Esophagus muscularis mucosa (tissue), 4 donors: ENCODE results near the gene CLEC11A. TPM values are rescaled to one million over a fixed set of nuclear protein-coding genes. Genes with fewer than 3 reads are reported as not detected.
A peak's percentile ranks its signal among the peaks of the same experiment; 100 is the strongest.

Experiments used
- DNase-seq: peaks from one replicate; pipeline ENCODE4 v3.0.0-alpha.2; 2017; ENCODE audit errors: extremely low spot score
- H3K27ac ChIP-seq, 4 donors: fragments of 200-600 bp; sonication (generic); replicated peaks in 1 of 4; 1 replicate in 3 of 4; 2 replicates in 1 of 4; pipeline ENCODE4 v1.5.1; 2016 to 2019; ENCODE audit warnings: mild to moderate bottlenecking in 1 of 4
- H3K27me3 ChIP-seq, 4 donors: fragments of 200-600 bp; sonication (generic); one replicate each; pipeline versions ENCODE4 v1.5.1 to v1.6.0; 2016 to 2019
- H3K36me3 ChIP-seq, 4 donors: fragments of 200-600 bp; sonication (generic); one replicate each; pipeline ENCODE4 v1.5.1; 2016 to 2019
- H3K4me1 ChIP-seq, 4 donors: fragments of 200-600 bp; sonication (generic); one replicate each; pipeline ENCODE4 v1.5.1; 2016 to 2019
- H3K4me3 ChIP-seq, 4 donors: fragments of 200-600 bp; sonication (generic); 1 replicate in 2 of 4; 2 replicates in 2 of 4; pipeline ENCODE4 v1.5.1; 2016 to 2019; ENCODE audit warnings: mild to moderate bottlenecking in 4 of 4, moderate library complexity in 1 of 4
- H3K9me3 ChIP-seq, 4 donors: fragments of 200-600 bp; sonication (generic); 1 replicate in 3 of 4; 2 replicates in 1 of 4; pipeline ENCODE4 v1.5.1; 2016 to 2019
- EP300 ChIP-seq: sonication (generic); formaldehyde crosslinking; IDR thresholded peaks from one replicate; pipeline ENCODE4 v1.6.1; 2017; ENCODE audit warnings: antibody characterized with exemption
- POLR2A ChIP-seq: fragments of 450-650 bp; IDR thresholded peaks from one replicate; pipeline ENCODE4 v1.6.1; 2017; ENCODE audit warnings: antibody characterized with exemption, moderate library complexity, mild to moderate bottlenecking, low read depth
- POLR2AphosphoS5 ChIP-seq, 2 donors: sonication (generic); formaldehyde crosslinking; IDR thresholded peaks; one replicate each; pipeline ENCODE4 v1.6.1; 2017; ENCODE audit warnings: antibody characterized with exemption in 2 of 2
- WGBS: methylation state at CpG from one replicate; pipeline ENCODE4 v1.1.5; 2018; 5-methylcytosine and 5-hydroxymethylcytosine counted together
- intact Hi-C: fragments of 100-400 bp; cut with DNase I; formaldehyde crosslinking; loops from one replicate; pipeline ENCODE4 v1.15.1; 2023
- total RNA-seq, 4 donors: library from RNA; depleted of rRNA; stranded (reverse); fragments of >200 nt; gene quantifications; one replicate each; pipeline versions ENCODE4 v1.1.0 to v1.2.1, GENCODE V29; 2016
- TF ChIP-seq, protein P1 (sequence below), 3 experiments: fragments of 200-600 bp in 2 of 3; fragments of 450-650 bp in 1 of 3; sonication (generic) in 2 of 3; IDR thresholded peaks; one replicate each; pipeline ENCODE4 v1.5.1; 2017 to 2019; ENCODE audit warnings: antibody characterized with exemption in 3 of 3, mild to moderate bottlenecking in 2 of 3, moderate library complexity in 1 of 3

The CLEC11A gene
- total RNA-seq, 4 donors from 2014 or later, result 8.3 to 15.4 (median 11.1) TPM

DNA sequence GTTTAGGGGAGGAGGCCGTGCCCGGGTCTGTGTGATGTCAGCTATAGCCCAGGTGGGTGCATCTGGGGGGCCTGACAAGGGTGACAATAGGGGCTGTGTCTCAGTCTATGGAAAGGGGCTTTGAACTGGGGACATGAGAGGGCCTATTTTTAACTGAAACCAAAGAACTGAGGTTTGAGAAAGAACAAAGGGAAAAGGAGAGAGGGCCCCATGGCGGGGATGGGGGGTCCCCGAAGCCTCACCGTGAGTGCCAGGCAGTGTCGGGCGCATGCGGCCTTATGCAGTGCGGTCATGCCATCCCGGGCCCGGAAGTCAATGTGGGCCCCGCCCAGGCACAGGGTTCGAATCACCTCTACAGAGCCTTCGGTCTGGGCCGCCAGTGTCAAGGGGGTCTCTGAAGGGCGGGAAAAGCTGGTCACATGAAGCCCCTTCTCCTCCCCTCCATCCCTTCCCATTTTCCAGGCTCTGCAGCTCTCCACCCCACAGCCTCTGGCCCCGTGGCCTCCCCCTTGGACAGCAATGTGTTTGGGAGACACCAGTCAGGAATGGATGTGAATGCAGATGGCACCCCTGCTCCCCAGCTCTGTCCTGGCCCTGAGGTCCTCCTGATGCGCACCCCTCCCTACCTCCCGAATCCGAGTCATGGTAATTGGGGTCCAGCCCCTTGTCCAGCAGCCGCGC lies 9.5 kb upstream of the CLEC11A start:
- Histone ChIP-seq H3K27me3 (peaks cover 5 to 88% (median 16%) of the 10 kb centered on the region in 4 donors), H3K27ac (no peak overlapping the region), H3K4me3 (no peak overlapping the region), H3K36me3 (no peaks in the 10 kb centered on the region), H3K9me3 (no peaks in the 10 kb centered on the region), H3K4me1 (peaks cover 7 to 11% (median 10%) of the 10 kb centered on the region in 4 donors)
- 88% methylated on average over 22 of the region's 22 CpGs for WGBS
- TF ChIP-seq POLR2AphosphoS5 (IDR thresholded peaks at IDR 0.05) (no peak), EP300 (no peak), POLR2A (no peak)
- TF ChIP-seq, protein P1, sequence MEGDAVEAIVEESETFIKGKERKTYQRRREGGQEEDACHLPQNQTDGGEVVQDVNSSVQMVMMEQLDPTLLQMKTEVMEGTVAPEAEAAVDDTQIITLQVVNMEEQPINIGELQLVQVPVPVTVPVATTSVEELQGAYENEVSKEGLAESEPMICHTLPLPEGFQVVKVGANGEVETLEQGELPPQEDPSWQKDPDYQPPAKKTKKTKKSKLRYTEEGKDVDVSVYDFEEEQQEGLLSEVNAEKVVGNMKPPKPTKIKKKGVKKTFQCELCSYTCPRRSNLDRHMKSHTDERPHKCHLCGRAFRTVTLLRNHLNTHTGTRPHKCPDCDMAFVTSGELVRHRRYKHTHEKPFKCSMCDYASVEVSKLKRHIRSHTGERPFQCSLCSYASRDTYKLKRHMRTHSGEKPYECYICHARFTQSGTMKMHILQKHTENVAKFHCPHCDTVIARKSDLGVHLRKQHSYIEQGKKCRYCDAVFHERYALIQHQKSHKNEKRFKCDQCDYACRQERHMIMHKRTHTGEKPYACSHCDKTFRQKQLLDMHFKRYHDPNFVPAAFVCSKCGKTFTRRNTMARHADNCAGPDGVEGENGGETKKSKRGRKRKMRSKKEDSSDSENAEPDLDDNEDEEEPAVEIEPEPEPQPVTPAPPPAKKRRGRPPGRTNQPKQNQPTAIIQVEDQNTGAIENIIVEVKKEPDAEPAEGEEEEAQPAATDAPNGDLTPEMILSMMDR (IDR thresholded peaks at IDR 0.05), result no peak
- intact Hi-C loops, result no loop called here
- DNase-seq, result no peak

GRCh38 chr19:50716178-50717025 lies 6.8 kb upstream of the CLEC11A start:
- DNase-seq, result no peak
- H3K4me1 ChIP-seq, result peaks cover 13 to 22% (median 20%) of the 10 kb centered on the region in 4 donors
- 87% methylated on average over 12 of the region's 39 CpGs for WGBS
- TF ChIP-seq POLR2AphosphoS5 (IDR thresholded peaks at IDR 0.05), result no peak
- TF ChIP-seq POLR2A, result no peak
- TF ChIP-seq, protein P1 (IDR thresholded peaks at IDR 0.05), result no peak
- no peak for TF ChIP-seq EP300
- H3K4me3 ChIP-seq, result no peak overlapping the region
- intact Hi-C loops, result no loop called here
- H3K27me3 ChIP-seq, result peaks cover 5 to 99% (median 25%) of the 10 kb centered on the region in 4 donors
- no peaks in the 10 kb centered on the region for H3K9me3 ChIP-seq
- no peaks in the 10 kb centered on the region for H3K36me3 ChIP-seq
- H3K27ac ChIP-seq, result no peak overlapping the region

DNA sequence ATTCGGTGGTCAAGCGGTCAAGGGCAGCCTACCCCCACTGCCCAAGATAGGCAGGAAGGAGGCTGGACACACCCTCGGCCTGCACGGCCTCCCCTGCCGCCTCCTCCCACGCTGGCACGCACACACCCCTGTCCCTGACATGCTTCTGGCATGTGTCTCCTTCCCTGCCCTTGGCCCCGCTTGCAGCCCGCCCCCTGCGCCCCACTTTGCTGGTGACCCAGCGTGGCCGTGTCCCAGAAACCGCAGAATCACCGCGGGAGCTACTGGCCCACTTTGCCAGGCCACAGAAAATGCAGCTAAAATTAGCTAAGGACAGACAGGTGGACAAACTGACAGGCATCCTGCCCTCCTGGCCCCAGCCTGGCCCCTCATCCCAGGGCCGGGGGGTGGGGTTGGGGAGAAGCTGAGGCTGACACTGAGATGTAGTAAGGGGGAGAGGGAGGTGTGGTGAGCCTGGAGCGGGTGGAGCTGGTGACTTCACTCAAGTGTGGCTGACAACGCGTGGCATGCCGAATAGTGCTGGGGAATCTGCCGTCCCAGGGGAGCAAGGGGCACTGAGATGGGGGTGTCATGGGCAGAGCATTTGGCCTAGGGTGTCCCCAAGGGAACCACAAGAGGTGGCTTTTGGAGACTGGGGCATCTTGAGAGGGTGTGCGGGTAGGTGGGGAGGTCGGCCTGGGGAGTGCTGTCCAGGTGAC lies 6.0 kb upstream of the CLEC11A start:
- no peaks in the 10 kb centered on the region for H3K9me3 ChIP-seq
- peaks cover 13 to 22% (median 20%) of the 10 kb centered on the region in 4 donors for H3K4me1 ChIP-seq
- no peak overlapping the region for H3K4me3 ChIP-seq
- no peak for DNase-seq
- H3K27ac ChIP-seq, result no peak overlapping the region
- no peak for TF ChIP-seq POLR2AphosphoS5 (IDR thresholded peaks at IDR 0.05)
- TF ChIP-seq, protein P1 (IDR thresholded peaks at IDR 0.05), result no peak
- H3K27me3 ChIP-seq, result peaks cover 5 to 99% (median 25%) of the 10 kb centered on the region in 4 donors
- 77% methylated on average over 19 of the region's 23 CpGs for WGBS
- intact Hi-C loops, result no loop called here
- no peaks in the 10 kb centered on the region for H3K36me3 ChIP-seq

GRCh38 chr19:50717891-50718254 lies 5.3 kb upstream of the CLEC11A start:
- intact Hi-C loops, result no loop called here
- no peaks in the 10 kb centered on the region for H3K36me3 ChIP-seq
- H3K4me1 ChIP-seq, result peaks cover 13 to 23% (median 20%) of the 10 kb centered on the region in 4 donors
- peaks cover 5 to 99% (median 28%) of the 10 kb centered on the region in 4 donors for H3K27me3 ChIP-seq
- 3% methylated on average over 11 of the region's 13 CpGs for WGBS
- TF ChIP-seq POLR2AphosphoS5 (IDR thresholded peaks at IDR 0.05) (no peak), POLR2A (no peak), EP300 (no peak)
- TF ChIP-seq, protein P1 (IDR thresholded peaks at IDR 0.05), result no peak
- no peak for DNase-seq
- no peak overlapping the region for H3K27ac ChIP-seq
- peak overlapping the region in 3 of 4 donors; percentile 40 to 56 (median 43) for H3K4me3 ChIP-seq
- no peaks in the 10 kb centered on the region for H3K9me3 ChIP-seq
